SK-N-SH (cell line): ENCODE measurements around the gene FOXK2. TPM values are rescaled to one million over a fixed set of nuclear protein-coding genes. Genes with fewer than 3 reads are reported as not detected.
A peak's percentile ranks its signal among the peaks of the same experiment; 100 is the strongest.

Experiments
- CTCF ChIA-PET: fragments of 300-600, 350-600 bp; formaldehyde crosslinking; extraction: SDS; loops from one replicate; lab custom pipeline; 2021; lab: Yijun Ruan, JAX
- POLR2A ChIA-PET: fragments of 350-600 bp; sonication (Branson Sonifier 250); formaldehyde crosslinking; extraction: SDS; loops from one replicate; lab custom pipeline; 2020; ENCODE audit warnings: antibody characterized with exemption, inconsistent platforms; lab: Yijun Ruan, JAX
- DNase-seq: peaks from one replicate; pipeline ENCODE4 v3.0.0; 2012
- H2AFZ ChIP-seq: fragments of 200-600 bp; sonication (generic); 2 replicates; pipeline ENCODE4 v1.8.1; 2016; ENCODE audit warnings: antibody characterized with exemption, mild to moderate bottlenecking, low read depth
- H3F3A ChIP-seq: fragments of 200-600 bp; sonication (generic); replicated peaks from 2 replicates; pipeline ENCODE3; 2016; ENCODE audit warnings: antibody characterized with exemption, mild to moderate bottlenecking; ENCODE audit not compliant: insufficient read depth
- H3K27ac ChIP-seq, 2 experiments: fragments of 200-500 bp in 1 of 2; fragments of 200-600 bp in 1 of 2; sonication (Bioruptor generic) in 1 of 2; sonication (generic), shearing (Covaris generic) in 1 of 2; 2 replicates each; pipeline versions ENCODE4 v1.5.1 to v1.6.1; 2014 to 2016; ENCODE audit warnings: low read depth in 2 of 2, inconsistent platforms in 1 of 2, low read length in 1 of 2, mild to moderate bottlenecking in 1 of 2, mixed read lengths in 1 of 2
- H3K27me3 ChIP-seq: fragments of 200-600 bp; sonication (generic), shearing (Covaris generic); 2 replicates; pipeline ENCODE4 v1.6.1; 2016; ENCODE audit warnings: mixed run types; ENCODE audit not compliant: insufficient read depth
- H3K36me3 ChIP-seq, 2 experiments: fragments of 200-500 bp in 1 of 2; fragments of 200-600 bp in 1 of 2; sonication (Bioruptor generic) in 1 of 2; sonication (generic) in 1 of 2; replicated peaks in 1 of 2; 2 replicates each; pipeline versions ENCODE3 to v1.5.1; 2014 to 2016; ENCODE audit warnings: low read length in 1 of 2, mild to moderate bottlenecking in 1 of 2; ENCODE audit not compliant: insufficient read depth in 2 of 2, control insufficient read depth in 1 of 2
- H3K4me1 ChIP-seq, 2 experiments: fragments of 200-500 bp in 1 of 2; fragments of 200-600 bp in 1 of 2; sonication (Bioruptor generic) in 1 of 2; sonication (generic), shearing (Covaris generic) in 1 of 2; 2 replicates each; pipeline versions ENCODE4 v1.5.1 to v1.6.1; 2014 to 2016; ENCODE audit warnings: low read depth in 1 of 2, low read length in 1 of 2, mixed run types in 1 of 2; ENCODE audit not compliant: insufficient read depth in 2 of 2, control insufficient read depth in 1 of 2
- H3K4me2 ChIP-seq: fragments of 200-600 bp; sonication (generic), shearing (Covaris generic); 2 replicates; pipeline ENCODE4 v1.6.1; 2017; ENCODE audit warnings: mixed run types
- H3K4me3 ChIP-seq, 2 experiments: fragments of 200-500 bp in 1 of 2; fragments of 200-600 bp in 1 of 2; sonication (Bioruptor generic) in 1 of 2; sonication (generic), shearing (Covaris generic) in 1 of 2; 2 replicates each; pipeline versions ENCODE4 v1.5.1 to v1.8.1; 2014 to 2016; ENCODE audit warnings: low read depth in 2 of 2, inconsistent platforms in 1 of 2, low read length in 1 of 2, mild to moderate bottlenecking in 1 of 2, mixed read lengths in 1 of 2, moderate library complexity in 1 of 2
- H3K79me2 ChIP-seq: fragments of 200-600 bp; sonication (generic); 2 replicates; pipeline ENCODE4 v1.8.1; 2017; ENCODE audit warnings: mild to moderate bottlenecking; ENCODE audit not compliant: insufficient read depth
- H3K9ac ChIP-seq: fragments of 200-600 bp; sonication (generic); 2 replicates; pipeline ENCODE4 v1.6.1; 2017; ENCODE audit warnings: mixed run types
- H3K9me2 ChIP-seq: fragments of 200-600 bp; sonication (generic); 2 replicates; pipeline ENCODE4 v1.6.1; 2017; ENCODE audit warnings: mixed run types
- H3K9me3 ChIP-seq: fragments of 200-600 bp; sonication (generic); 2 replicates; pipeline ENCODE4 v1.6.1; 2017; ENCODE audit warnings: mixed run types, mild to moderate bottlenecking, moderate library complexity
- H4K20me1 ChIP-seq: fragments of 200-600 bp; sonication (generic); 2 replicates; pipeline ENCODE4 v1.6.1; 2017; ENCODE audit warnings: mild to moderate bottlenecking, mixed run types; ENCODE audit not compliant: insufficient read depth
- ELF1 ChIP-seq: IDR thresholded peaks from 2 replicates; pipeline ENCODE4 v1.4.0; 2012
- EP300 ChIP-seq, 2 experiments: IDR thresholded peaks; 2 replicates each; pipeline versions ENCODE4 v1.4.0 to v1.6.1; 2012; ENCODE audit warnings: borderline replicate concordance in 1 of 2, low read depth in 1 of 2, low read length in 1 of 2
- FOSL2 ChIP-seq: IDR thresholded peaks from 2 replicates; pipeline ENCODE4 v1.4.0; 2012; ENCODE audit warnings: low read depth, mild to moderate bottlenecking, moderate library complexity, borderline replicate concordance
- FOXJ3 ChIP-seq: sonication (generic); formaldehyde crosslinking; IDR thresholded peaks from 2 replicates; pipeline ENCODE4 v1.5.1; 2020; ENCODE audit warnings: mild to moderate bottlenecking, missing genetic modification reagents
- MAX ChIP-seq: IDR thresholded peaks from 2 replicates; pipeline ENCODE4 v1.4.0; 2012; ENCODE audit warnings: low read depth
- MEF2A ChIP-seq: IDR thresholded peaks from 2 replicates; pipeline ENCODE4 v1.4.0; 2012; ENCODE audit warnings: low read depth, borderline replicate concordance
- NFIC ChIP-seq: IDR thresholded peaks from 2 replicates; pipeline ENCODE4 v1.4.0; 2012; ENCODE audit warnings: borderline replicate concordance
- NRF1 ChIP-seq: IDR thresholded peaks from 2 replicates; pipeline ENCODE4 v1.6.1; 2012; ENCODE audit warnings: low read depth, mild to moderate bottlenecking, low read length
- RXRA ChIP-seq: IDR thresholded peaks from 2 replicates; pipeline ENCODE4 v1.4.0; 2012; ENCODE audit warnings: low read depth, mild to moderate bottlenecking, borderline replicate concordance
- SMC3 ChIP-seq: IDR thresholded peaks from 2 replicates; pipeline ENCODE4 v1.6.1; 2012; ENCODE audit warnings: low read depth, low read length, improper control_type of control experiment
- TAF1 ChIP-seq: IDR thresholded peaks from 2 replicates; pipeline ENCODE4 v1.6.1; 2012; ENCODE audit warnings: low read depth, mild to moderate bottlenecking, low read length, moderate library complexity, borderline replicate concordance
- TCF12 ChIP-seq: IDR thresholded peaks from 2 replicates; pipeline ENCODE4 v1.4.0; 2012
- USF2 ChIP-seq: fragments of 150-350 bp; IDR thresholded peaks from 2 replicates; pipeline ENCODE4 v1.6.1; 2017; ENCODE audit warnings: antibody characterized with exemption, low read length, low read depth, borderline replicate concordance
- WGBS: methylation state at CpG from one replicate; pipeline ENCODE4 v1.1.6; 2017; ENCODE audit warnings: low lambda C conversion rate; 5-methylcytosine and 5-hydroxymethylcytosine counted together
- polyA plus RNA-seq, 3 experiments: library from polyadenylated mRNA; depleted of rRNA; stranded (reverse); fragments of >200 nt; gene quantifications; 2 replicates each; pipeline ENCODE4 v1.2.3, GENCODE V29; 2012
- TF ChIP-seq, protein P1 (sequence below): IDR thresholded peaks from 2 replicates; pipeline ENCODE4; 2012

FOXK2 gene
- polyA plus RNA-seq, 1 of the 3 experiments (the other 2 are of a cell fraction), result 36.4 TPM

GRCh38 chr17:82605939-82606600 is 86.5 kb downstream of the FOXK2 start:
- peaks cover 60 to 67% of the 10 kb centered on the region in 2 experiments for H3K36me3 ChIP-seq
- no peaks in the 10 kb centered on the region for H4K20me1 ChIP-seq
- peak; percentile 25 for DNase-seq
- H3K4me2 ChIP-seq, result no peak overlapping the region
- H3K4me3 ChIP-seq, result no peak overlapping the region
- peaks cover 0 to 3% of the 10 kb centered on the region in 2 experiments; a peak in 1 of 4 replicates for H3K4me1 ChIP-seq
- no peaks in the 10 kb centered on the region for H3K9me3 ChIP-seq
- peaks cover 8% of the 10 kb centered on the region; the same call in 1 of the 2 replicates for H3K79me2 ChIP-seq
- H3K27me3 ChIP-seq, result no peaks in the 10 kb centered on the region
- 89% methylated on average over 16 of the region's 16 CpGs for WGBS
- no peaks in the 10 kb centered on the region for H3K9me2 ChIP-seq
- TF ChIP-seq, protein P1, sequence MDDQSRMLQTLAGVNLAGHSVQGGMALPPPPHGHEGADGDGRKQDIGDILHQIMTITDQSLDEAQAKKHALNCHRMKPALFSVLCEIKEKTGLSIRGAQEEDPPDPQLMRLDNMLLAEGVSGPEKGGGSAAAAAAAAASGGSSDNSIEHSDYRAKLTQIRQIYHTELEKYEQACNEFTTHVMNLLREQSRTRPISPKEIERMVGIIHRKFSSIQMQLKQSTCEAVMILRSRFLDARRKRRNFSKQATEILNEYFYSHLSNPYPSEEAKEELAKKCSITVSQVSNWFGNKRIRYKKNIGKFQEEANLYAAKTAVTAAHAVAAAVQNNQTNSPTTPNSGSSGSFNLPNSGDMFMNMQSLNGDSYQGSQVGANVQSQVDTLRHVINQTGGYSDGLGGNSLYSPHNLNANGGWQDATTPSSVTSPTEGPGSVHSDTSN, result no peak
- TF ChIP-seq MEF2A (no peak), MAX (no peak)
- no peak overlapping the region for H2AFZ ChIP-seq
- ChIA-PET POLR2A (no interaction called here), CTCF (interaction anchor here (0.6 kb wide), 1 partner anchor 112 kb away, joined by 3 read pairs; no protein-coding TSS in a partner anchor)
- no peak overlapping the region; a peak in 1 of 4 replicates for H3K27ac ChIP-seq
- H3K9ac ChIP-seq, result no peak overlapping the region
- H3F3A ChIP-seq, result peaks cover 19% of the 10 kb centered on the region

DNA sequence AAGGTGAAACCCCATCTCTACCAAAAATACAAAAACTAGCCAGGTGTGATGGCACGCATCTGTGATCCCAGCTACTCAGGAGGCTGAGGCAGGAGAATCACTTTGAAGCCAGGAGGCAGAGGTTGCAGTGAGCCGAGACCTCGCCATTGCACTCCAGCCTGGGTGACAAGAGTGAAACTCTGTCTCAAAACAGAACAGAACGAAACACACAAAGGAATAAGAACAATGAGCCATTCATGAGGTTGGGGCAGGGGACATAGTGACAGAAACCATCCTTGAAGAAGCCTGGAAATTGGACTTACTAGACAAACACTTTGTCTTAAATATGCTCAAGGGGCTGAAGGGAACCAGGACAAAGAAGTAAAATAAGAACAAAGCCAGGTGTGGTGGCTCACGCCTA is 89.3 kb downstream of the FOXK2 start:
- H3K9ac ChIP-seq, result no peak overlapping the region
- H3K4me2 ChIP-seq, result no peak overlapping the region
- TF ChIP-seq USF2 (no peak), TCF12 (no peak), NFIC (no peak), FOSL2 (no peak), RXRA (no peak), MAX (no peak), ELF1 (no peak), SMC3 (no peak), EP300 (IDR thresholded peaks at IDR 0.05; ENCODE audit: borderline replicate concordance in 1 of 2, low read depth in 1 of 2, low read length in 1 of 2) (no peak), NRF1 (no peak), FOXJ3 (CRISPR knock-in tag) (no peak), TAF1 (no peak)
- TF ChIP-seq, protein P1, result no peak
- no peaks in the 10 kb centered on the region for H3K9me2 ChIP-seq
- peaks cover 0 to 15% of the 10 kb centered on the region in 2 experiments; a peak in 2 of 4 replicates for H3K4me1 ChIP-seq
- POLR2A ChIA-PET, result no interaction called here
- no peaks in the 10 kb centered on the region for H3K27me3 ChIP-seq
- 75% methylated on average over 5 of the region's 5 CpGs for WGBS
- no peaks in the 10 kb centered on the region for H3K9me3 ChIP-seq
- no peak overlapping the region for H3K27ac ChIP-seq
- peaks cover 4% of the 10 kb centered on the region; the same call in 1 of the 2 replicates for H3K79me2 ChIP-seq
- H3K4me3 ChIP-seq, result no peak overlapping the region
- CTCF ChIA-PET, result interaction anchor here (0.6 to 1.3 kb wide), 2 partner anchors 38 to 54 kb away, joined by 3 read pairs; no protein-coding TSS in a partner anchor
- peaks cover 38 to 47% of the 10 kb centered on the region in 2 experiments for H3K36me3 ChIP-seq
- no peak for DNase-seq
- H3F3A ChIP-seq, result peaks cover 27% of the 10 kb centered on the region
- no peaks in the 10 kb centered on the region for H4K20me1 ChIP-seq
- no peak overlapping the region for H2AFZ ChIP-seq
